ENCODE measurements around the gene STX8.
"Not testable (repeated sequence)": the region's sequence is repeated elsewhere in the genome, so short reads cannot be mapped to it uniquely, and the experiment has no call there.

STX8 gene

DNA sequence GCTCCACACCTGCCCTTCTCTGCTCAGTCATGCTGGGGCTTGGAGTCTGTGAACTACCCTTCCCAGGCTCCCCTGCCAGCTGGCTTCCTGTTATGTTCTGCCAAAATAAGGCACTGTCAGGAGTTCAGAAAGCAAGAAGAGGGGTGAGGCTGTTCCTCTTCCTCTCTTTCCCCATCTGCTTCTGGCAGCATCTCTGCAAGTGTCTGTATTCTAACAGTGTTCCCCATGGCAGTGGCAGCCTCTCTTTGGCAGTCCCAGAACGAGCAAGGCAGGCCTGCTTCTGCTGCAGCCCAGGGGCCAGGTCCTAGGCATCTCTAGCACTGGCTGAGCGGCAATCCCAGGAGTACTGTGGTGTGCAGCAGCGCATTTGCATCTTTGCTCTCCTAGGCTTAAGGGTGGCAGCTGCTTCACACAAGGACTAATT lies 219.1 kb downstream of the STX8 start:
- Histone ChIP-seq H3K36me3 (ENCODE audit: control insufficient read depth, insufficient read depth, low read length) (no peaks in the 10 kb centered on the region), H3K4me3 (replicated peaks; ENCODE audit: low read depth, low read length) (no peak overlapping the region), H3K27me3 (replicated peaks; ENCODE audit: control insufficient read depth, insufficient read depth, low read length) (no peaks in the 10 kb centered on the region)
- TF ChIP-seq, protein P1, sequence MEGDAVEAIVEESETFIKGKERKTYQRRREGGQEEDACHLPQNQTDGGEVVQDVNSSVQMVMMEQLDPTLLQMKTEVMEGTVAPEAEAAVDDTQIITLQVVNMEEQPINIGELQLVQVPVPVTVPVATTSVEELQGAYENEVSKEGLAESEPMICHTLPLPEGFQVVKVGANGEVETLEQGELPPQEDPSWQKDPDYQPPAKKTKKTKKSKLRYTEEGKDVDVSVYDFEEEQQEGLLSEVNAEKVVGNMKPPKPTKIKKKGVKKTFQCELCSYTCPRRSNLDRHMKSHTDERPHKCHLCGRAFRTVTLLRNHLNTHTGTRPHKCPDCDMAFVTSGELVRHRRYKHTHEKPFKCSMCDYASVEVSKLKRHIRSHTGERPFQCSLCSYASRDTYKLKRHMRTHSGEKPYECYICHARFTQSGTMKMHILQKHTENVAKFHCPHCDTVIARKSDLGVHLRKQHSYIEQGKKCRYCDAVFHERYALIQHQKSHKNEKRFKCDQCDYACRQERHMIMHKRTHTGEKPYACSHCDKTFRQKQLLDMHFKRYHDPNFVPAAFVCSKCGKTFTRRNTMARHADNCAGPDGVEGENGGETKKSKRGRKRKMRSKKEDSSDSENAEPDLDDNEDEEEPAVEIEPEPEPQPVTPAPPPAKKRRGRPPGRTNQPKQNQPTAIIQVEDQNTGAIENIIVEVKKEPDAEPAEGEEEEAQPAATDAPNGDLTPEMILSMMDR (IDR thresholded peaks at IDR 0.05; ENCODE audit: insufficient read depth, low read length, poor library complexity, severe bottlenecking): no peak
- DNase-seq (ENCODE audit: extremely low read depth, insufficient read length): no peak

DNA sequence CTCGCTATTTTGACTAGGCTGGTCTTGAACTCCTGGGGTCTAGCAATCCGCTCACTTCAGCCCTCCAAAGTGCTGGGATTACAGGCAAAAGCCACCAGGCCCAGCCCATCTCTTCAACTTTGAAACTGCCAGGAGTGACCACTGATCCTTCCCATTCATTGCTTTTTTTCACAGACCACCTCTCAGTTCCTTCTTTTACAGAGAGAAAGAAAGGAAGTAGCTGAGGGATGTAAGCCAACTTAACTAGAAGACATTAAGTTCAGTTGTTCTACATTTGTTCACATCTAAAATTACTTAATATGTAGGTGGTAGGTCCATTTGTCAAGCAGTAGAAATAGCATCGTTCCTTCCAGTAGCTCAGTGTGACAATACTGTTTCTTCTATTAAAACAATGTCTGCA lies 219.8 kb downstream of the STX8 start:
- DNase-seq (ENCODE audit: extremely low read depth, insufficient read length): no peak
- Histone ChIP-seq H3K36me3 (ENCODE audit: control insufficient read depth, insufficient read depth, low read length) (no peaks in the 10 kb centered on the region), H3K27me3 (replicated peaks; ENCODE audit: control insufficient read depth, insufficient read depth, low read length) (no peaks in the 10 kb centered on the region), H3K4me3 (replicated peaks; ENCODE audit: low read depth, low read length) (no peak overlapping the region)
- TF ChIP-seq, protein P1 (IDR thresholded peaks at IDR 0.05; ENCODE audit: insufficient read depth, low read length, poor library complexity, severe bottlenecking): no peak

DNA sequence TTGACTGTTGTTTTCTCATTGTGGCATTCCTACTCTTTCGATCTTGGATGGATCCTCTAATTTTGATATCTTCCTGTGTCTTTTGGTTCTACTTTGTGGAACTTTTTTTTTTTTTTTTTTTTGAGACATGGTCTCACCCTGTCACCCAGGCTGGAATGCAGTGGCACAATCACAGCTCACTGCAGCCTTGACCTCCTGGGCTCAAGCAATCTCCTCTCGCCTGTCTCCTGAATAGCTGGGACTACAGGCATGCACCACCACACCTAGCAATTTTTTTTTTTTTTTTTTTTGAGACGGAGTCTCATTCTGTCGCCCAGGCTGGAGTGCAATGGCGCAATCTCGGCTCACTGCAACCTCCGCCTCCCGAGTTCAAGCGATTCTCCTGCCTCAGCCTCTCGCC lies 220.4 kb downstream of the STX8 start:
- H3K27me3 ChIP-seq (replicated peaks; ENCODE audit: control insufficient read depth, insufficient read depth, low read length): not testable (repeated sequence)

DNA sequence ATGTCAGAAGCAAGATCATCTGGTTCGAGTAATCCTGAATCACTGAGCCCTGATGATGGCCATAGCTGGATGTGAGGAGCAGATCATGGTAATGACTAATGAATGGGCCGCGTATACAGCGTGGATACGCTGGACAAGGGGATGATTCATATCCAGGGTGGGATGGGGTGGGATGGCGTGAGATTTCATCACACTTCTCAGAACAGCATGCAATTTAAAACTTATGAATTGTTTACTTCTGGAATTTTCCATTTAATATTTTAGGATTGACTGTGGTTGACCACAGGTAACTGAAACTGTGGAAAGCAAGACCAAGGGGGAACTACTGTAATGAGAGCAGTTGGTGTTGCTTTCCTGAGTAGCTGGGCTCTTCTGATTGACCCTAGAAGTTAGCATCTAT lies 225.5 kb downstream of the STX8 start:
- Histone ChIP-seq H3K27me3 (replicated peaks; ENCODE audit: control insufficient read depth, insufficient read depth, low read length) (no peaks in the 10 kb centered on the region), H3K36me3 (ENCODE audit: control insufficient read depth, insufficient read depth, low read length) (no peaks in the 10 kb centered on the region), H3K4me3 (replicated peaks; ENCODE audit: low read depth, low read length) (no peak overlapping the region)
- TF ChIP-seq, protein P1 (IDR thresholded peaks at IDR 0.05; ENCODE audit: insufficient read depth, low read length, poor library complexity, severe bottlenecking): no peak
- DNase-seq (ENCODE audit: extremely low read depth, insufficient read length): no peak

More for the DNA sequence above, 220.4 kb downstream of the STX8 start:
- H3K4me3 ChIP-seq (replicated peaks; ENCODE audit: low read depth, low read length); DNase-seq (ENCODE audit: extremely low read depth, insufficient read length); H3K36me3 ChIP-seq (ENCODE audit: control insufficient read depth, insufficient read depth, low read length): not testable (repeated sequence)

DNA sequence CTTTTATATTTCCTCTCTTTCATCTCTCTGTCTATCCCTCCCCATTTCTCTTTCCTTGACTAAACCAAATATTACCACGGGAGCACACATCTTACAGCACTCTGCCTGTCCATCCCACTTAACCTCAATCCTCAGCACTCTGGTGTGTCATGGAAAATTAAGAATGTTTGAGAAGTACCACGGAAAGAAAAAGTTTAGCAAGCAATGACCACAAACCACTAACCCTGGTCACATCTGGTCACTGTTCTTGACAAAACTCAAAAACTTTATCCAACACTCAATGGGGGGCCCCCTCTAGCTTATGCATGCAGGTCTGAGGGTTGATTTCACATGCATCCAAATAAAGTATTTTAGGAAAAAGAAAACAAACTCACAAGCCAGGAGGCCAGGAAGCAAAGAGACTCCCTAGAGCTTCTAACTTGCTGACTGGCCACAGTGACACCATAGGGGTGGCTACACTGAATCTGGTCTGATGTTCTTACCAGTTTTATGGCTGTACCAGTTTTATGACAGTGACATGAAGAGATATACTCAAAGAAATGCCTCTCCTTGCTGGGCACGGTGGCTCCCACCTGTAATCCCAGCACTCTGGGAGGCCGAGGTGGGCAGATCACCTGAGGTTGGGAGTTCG lies 229.2 kb downstream of the STX8 start:
- H3K27me3 ChIP-seq (replicated peaks; ENCODE audit: control insufficient read depth, insufficient read depth, low read length): no peaks in the 10 kb centered on the region
- H3K36me3 ChIP-seq (ENCODE audit: control insufficient read depth, insufficient read depth, low read length): no peaks in the 10 kb centered on the region
- no peak for DNase-seq (ENCODE audit: extremely low read depth, insufficient read length)
- TF ChIP-seq, protein P1 (IDR thresholded peaks at IDR 0.05; ENCODE audit: insufficient read depth, low read length, poor library complexity, severe bottlenecking): no peak
- H3K4me3 ChIP-seq (replicated peaks; ENCODE audit: low read depth, low read length): no peak overlapping the region

DNA sequence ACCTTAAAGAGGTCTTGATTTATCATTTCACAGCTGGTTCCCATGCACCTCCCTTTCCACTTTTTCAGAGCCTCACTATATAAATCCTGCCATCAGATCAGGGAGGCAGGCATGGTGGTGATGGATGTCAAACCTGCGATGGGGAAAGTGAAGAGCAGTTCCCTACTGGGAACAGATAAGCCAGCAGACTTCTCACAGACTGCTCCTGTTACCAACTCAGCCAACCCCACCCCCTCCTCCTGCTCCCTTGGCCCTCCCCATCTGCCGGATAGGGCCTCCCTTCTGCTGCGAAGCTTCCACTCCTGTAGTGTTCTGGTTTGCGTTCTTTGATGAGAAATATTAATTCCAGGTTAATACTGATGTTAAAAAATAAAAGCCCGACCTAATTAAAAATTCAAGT lies 232.1 kb downstream of the STX8 start:
- TF ChIP-seq, protein P1 (IDR thresholded peaks at IDR 0.05; ENCODE audit: insufficient read depth, low read length, poor library complexity, severe bottlenecking): no peak
- Histone ChIP-seq H3K4me3 (replicated peaks; ENCODE audit: low read depth, low read length) (no peak overlapping the region), H3K27me3 (replicated peaks; ENCODE audit: control insufficient read depth, insufficient read depth, low read length) (no peaks in the 10 kb centered on the region), H3K36me3 (ENCODE audit: control insufficient read depth, insufficient read depth, low read length) (no peaks in the 10 kb centered on the region)
- no peak for DNase-seq (ENCODE audit: extremely low read depth, insufficient read length)
